Omental fat pad (tissue), 4 donors: Measurements from ENCODE around the gene LGI2. TPM values are rescaled to one million over a fixed set of nuclear protein-coding genes. Genes with fewer than 3 reads are reported as not detected.

ENCODE experiments used
- ATAC-seq: fragments of 150-250 bp; one replicate; pipeline ENCODE4 v1.9.1; 2016; ENCODE audit warnings: mild to moderate bottlenecking, moderate library complexity; ENCODE audit not compliant: low FRiP score
- DNase-seq: peaks from one replicate; pipeline ENCODE4 v3.0.0-alpha.2; 2019; ENCODE audit warnings: low spot score
- CTCF ChIP-seq, 3 donors: fragments of 450-650 bp; IDR thresholded peaks; one replicate each; pipeline ENCODE4 v1.5.1; 2016 to 2017; ENCODE audit warnings: antibody characterized with exemption in 3 of 3, mild to moderate bottlenecking in 3 of 3, moderate library complexity in 2 of 3
- total RNA-seq, 4 donors: library from RNA; depleted of rRNA; stranded (reverse); fragments of >200 nt; gene quantifications; one replicate each; pipeline ENCODE4 v1.1.0, GENCODE V29; 2016

Gene LGI2
- total RNA-seq, 4 donors from 2014 or later: 2.8 to 6.4 (median 5.4) TPM

DNA sequence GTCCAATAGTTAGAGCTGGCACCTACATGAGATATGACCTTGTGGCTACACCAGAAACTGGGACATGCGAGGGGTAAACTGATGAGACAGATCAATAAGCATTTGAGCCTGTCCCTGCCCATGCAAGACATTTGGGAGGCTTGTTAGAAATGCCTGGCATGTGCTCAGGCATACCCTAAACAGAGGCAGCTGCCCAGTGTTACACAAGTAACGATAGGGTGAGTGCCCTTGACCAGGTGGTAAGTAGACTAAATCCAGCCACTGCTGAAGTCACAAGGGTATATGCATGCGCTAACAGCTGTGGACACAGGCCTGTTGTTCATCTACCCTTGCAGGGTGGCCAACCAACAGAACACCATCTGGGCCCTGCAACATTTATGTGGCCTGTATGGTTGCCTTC is 61.8 kb downstream of the LGI2 start:
- TF ChIP-seq CTCF (IDR thresholded peaks at IDR 0.05): no peak
- no peak for ATAC-seq
- DNase-seq: no peak

DNA sequence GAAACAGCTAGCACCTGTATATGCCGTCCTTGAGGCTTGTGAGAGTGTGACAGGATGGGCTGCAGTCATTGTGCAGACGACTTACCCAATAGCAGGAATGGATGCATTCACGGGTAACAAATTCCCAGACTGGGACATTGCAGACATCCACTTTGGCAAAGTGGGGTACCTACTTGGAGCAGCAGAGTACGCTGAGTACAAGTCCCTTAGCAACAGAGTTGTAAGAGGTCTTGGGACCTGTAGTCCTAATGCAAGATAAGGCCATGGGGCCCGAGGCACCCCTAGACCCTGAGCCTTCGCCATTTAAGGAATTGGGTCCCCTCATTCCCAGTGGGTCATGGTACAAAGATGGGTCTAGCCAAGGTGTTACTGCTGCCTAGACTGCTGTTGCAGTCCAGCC is 62.5 kb downstream of the LGI2 start:
- DNase-seq: no peak
- no peak for ATAC-seq
- no peak for TF ChIP-seq CTCF (IDR thresholded peaks at IDR 0.05)

GRCh38 chr4:24967346-24967745 is 63.4 kb downstream of the LGI2 start:
- ATAC-seq (no peak), DNase-seq (no peak)
- TF ChIP-seq CTCF (IDR thresholded peaks at IDR 0.05): no peak

GRCh38 chr4:24966076-24966475 is 64.7 kb downstream of the LGI2 start:
- TF ChIP-seq CTCF (IDR thresholded peaks at IDR 0.05): no peak
- DNase-seq: no peak
- no peak for ATAC-seq

DNA sequence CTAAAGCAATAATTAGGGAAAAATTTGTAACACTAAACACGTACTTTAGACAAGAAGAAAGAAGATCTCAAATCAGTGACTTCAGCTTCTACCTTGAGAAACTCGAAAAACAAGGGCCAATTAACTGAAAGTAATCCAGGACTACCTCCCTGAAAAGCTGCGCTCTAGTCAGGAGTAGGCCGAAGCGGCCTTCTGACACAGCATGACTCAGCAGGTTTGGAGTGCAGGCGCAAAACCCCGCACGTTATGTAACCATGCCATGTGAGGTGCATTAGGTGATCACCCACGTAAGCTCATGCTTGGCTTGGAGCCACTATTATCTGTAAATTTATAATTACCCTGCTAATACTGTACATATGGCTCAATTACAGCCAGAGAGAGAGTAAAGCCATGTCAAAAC is 65.1 kb downstream of the LGI2 start:
- ATAC-seq (no peak), DNase-seq (no peak)
- no peak for TF ChIP-seq CTCF (IDR thresholded peaks at IDR 0.05)

- DNase-seq: no peak
- TF ChIP-seq CTCF (IDR thresholded peaks at IDR 0.05): no peak
- no peak for ATAC-seq
Observed at GRCh38 chr4:24963277-24963676, 67.5 kb downstream of the LGI2 start.

DNA sequence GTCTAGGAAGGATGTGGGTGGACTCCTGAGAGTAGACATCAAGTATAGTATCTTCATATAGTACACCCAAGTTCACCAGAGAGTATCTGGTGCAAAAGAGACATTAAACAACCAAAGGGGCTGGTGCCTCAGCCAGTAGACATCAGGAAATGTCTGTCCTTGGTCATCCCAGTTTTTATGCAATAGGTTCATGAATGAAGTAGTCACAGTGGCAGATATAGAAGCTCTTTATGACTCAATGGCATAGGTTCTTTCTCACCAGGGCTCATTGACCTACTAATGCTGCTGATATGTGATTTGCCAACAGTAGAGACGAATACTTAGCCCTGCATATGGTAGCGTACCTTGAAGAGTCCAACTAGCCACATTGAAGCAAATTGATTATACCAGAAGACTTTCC is 72.9 kb downstream of the LGI2 start:
- no peak for TF ChIP-seq CTCF (IDR thresholded peaks at IDR 0.05)
- DNase-seq: no peak

More for the DNA sequence above, 72.9 kb downstream of the LGI2 start:
- ATAC-seq: no peak
